Measurements from ENCODE around the gene DEDD.

The DEDD gene

GRCh38 chr1:161089251-161089924 is 43.1 kb downstream of the DEDD start, which contains the start of gene NECTIN4:
NECTIN4 (minus strand) TSS chr1:161089558; CDS start chr1:161089296, 262 bp downstream.
- no peak within 1 kb of the TSS for H3K4me3 ChIP-seq (ENCODE audit: low read depth, low read length)
- DNase-seq (ENCODE audit: low read depth): no peak
- TF ChIP-seq CTCF (IDR thresholded peaks at IDR 0.05; ENCODE audit: low read depth, low read length): no peak
- no peak for TF ChIP-seq MYC (IDR thresholded peaks at IDR 0.05; ENCODE audit: low read depth, low read length)
- no peak for TF ChIP-seq POLR2A (IDR thresholded peaks at IDR 0.05; ENCODE audit: extremely low read depth, insufficient read length)
- TF ChIP-seq MAX (IDR thresholded peaks at IDR 0.05; ENCODE audit: low read depth, low read length): no peak

DNA sequence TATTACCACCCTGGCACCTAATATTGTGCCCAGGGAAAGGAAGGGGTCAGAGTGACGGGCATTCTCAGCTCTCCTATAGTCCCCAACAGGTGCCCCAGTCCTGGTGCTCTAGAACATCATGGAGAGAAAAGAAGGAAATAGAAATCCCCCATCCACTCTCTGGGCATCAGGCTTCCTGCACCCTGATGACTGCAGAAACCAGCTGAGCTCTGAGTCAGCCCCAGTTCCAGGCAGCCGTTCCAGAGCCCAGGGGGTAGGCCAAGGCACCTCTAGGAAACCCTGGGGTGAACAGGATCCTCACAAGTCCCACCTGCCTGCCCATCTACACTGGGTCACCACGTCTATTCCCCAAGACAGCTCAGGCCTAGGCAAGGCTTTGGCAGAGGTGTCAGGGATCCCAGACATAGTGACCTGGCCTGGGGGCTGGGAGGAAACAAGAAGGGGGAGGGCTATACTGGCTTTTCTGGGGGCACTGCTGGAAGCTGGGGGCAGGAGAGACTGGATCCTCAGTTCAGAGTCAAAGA is 43.8 kb downstream of the DEDD start:
- H3K4me3 ChIP-seq (ENCODE audit: low read depth, low read length): no peak overlapping the region
- TF ChIP-seq MAX (IDR thresholded peaks at IDR 0.05; ENCODE audit: low read depth, low read length) (no peak), POLR2A (IDR thresholded peaks at IDR 0.05; ENCODE audit: extremely low read depth, insufficient read length) (no peak), MYC (IDR thresholded peaks at IDR 0.05; ENCODE audit: low read depth, low read length) (no peak), CTCF (IDR thresholded peaks at IDR 0.05; ENCODE audit: low read depth, low read length) (no peak)
- no peak for DNase-seq (ENCODE audit: low read depth)

- DNase-seq (ENCODE audit: low read depth): no peak
- TF ChIP-seq CTCF (IDR thresholded peaks at IDR 0.05; ENCODE audit: low read depth, low read length) (no peak), MYC (IDR thresholded peaks at IDR 0.05; ENCODE audit: low read depth, low read length) (no peak), MAX (IDR thresholded peaks at IDR 0.05; ENCODE audit: low read depth, low read length) (no peak), POLR2A (IDR thresholded peaks at IDR 0.05; ENCODE audit: extremely low read depth, insufficient read length) (no peak)
- no peak overlapping the region for H3K4me3 ChIP-seq (ENCODE audit: low read depth, low read length)
These were observed 46.0 kb downstream of the DEDD start for GRCh38 chr1:161086457-161086856.

- no peak for TF ChIP-seq MAX (IDR thresholded peaks at IDR 0.05; ENCODE audit: low read depth, low read length)
- TF ChIP-seq POLR2A (IDR thresholded peaks at IDR 0.05; ENCODE audit: extremely low read depth, insufficient read length): no peak
- no peak for TF ChIP-seq MYC (IDR thresholded peaks at IDR 0.05; ENCODE audit: low read depth, low read length)
- TF ChIP-seq CTCF (IDR thresholded peaks at IDR 0.05; ENCODE audit: low read depth, low read length): no peak
- DNase-seq (ENCODE audit: low read depth): no peak
- H3K4me3 ChIP-seq (ENCODE audit: low read depth, low read length): no peak overlapping the region
These were observed 47.3 kb downstream of the DEDD start for GRCh38 chr1:161085165-161085564.

DNA sequence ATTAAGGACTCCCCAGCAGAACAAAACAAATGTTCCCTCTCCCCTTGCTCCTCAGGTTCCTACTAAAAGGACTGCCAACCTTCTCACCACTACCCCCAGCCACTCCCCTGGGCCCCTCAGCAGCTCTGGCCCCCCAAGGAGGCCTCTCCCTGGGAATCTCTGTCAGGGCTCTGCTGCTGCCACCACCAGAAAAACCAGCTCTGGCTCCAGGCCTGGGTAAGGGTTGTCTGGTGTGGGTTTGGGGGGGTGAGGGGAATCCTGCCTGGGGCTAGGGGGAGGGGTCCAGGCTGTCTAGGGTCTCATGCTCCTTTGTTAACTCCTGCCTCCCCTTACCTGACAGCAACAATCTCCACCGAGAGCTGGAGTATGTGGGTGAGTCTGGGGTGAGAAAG is 47.9 kb downstream of the DEDD start:
- DNase-seq (ENCODE audit: low read depth): no peak
- no peak overlapping the region for H3K4me3 ChIP-seq (ENCODE audit: low read depth, low read length)
- TF ChIP-seq POLR2A (IDR thresholded peaks at IDR 0.05; ENCODE audit: extremely low read depth, insufficient read length) (no peak), CTCF (IDR thresholded peaks at IDR 0.05; ENCODE audit: low read depth, low read length) (no peak), MAX (IDR thresholded peaks at IDR 0.05; ENCODE audit: low read depth, low read length) (no peak), MYC (IDR thresholded peaks at IDR 0.05; ENCODE audit: low read depth, low read length) (no peak)

Measured in NB4 (cell line).